HepG2 (cell line): ENCODE measurements around the gene ARHGEF37. TPM values are rescaled to one million over a fixed set of nuclear protein-coding genes. Genes with fewer than 3 reads are reported as not detected.

Source experiments
- ATAC-seq: fragments of 200-7000 bp; cut with Tn5 transposase; 3 replicates; pipeline ENCODE4 v1.9.1; 2020; ENCODE audit warnings: mild to moderate bottlenecking, moderate library complexity
- BruUV-seq: library from RNA; stranded (reverse); fragments of 400-500 nt; replicated peaks from 2 replicates; lab custom pipeline; 2021; lab: Mats Ljungman, UMichigan
- CTCF ChIA-PET: fragments of 300-600 bp; formaldehyde crosslinking; extraction: SDS; loops from one replicate; lab custom pipeline; 2021; ENCODE audit warnings: low total read pairs, inconsistent platforms, low intra/inter-chr PET ratio; lab: Yijun Ruan, JAX
- POLR2A ChIA-PET: fragments of 350-600 bp; sonication (Branson Sonifier 250); formaldehyde crosslinking; loops from one replicate; lab custom pipeline; 2020; ENCODE audit warnings: antibody characterized with exemption, inconsistent platforms; lab: Yijun Ruan, JAX
- DNase-seq: peaks from one replicate; pipeline ENCODE4 v3.0.0-alpha.2; 2015; ENCODE audit warnings: low spot score
- FAIRE-seq: peaks from 3 replicates; lab custom pipeline; 2011; peaks lifted over from hg19 to GRCh38; lab: Jason Lieb, UNC
- H2AFZ ChIP-seq: one replicate; pipeline ENCODE4 v1.6.1; 2011; ENCODE audit warnings: low read length, inconsistent platforms
- H3K27ac ChIP-seq: fragments of 300-600 bp; 3 replicates; pipeline ENCODE4 v1.8.0; 2011; ENCODE audit warnings: mixed run types, mild to moderate bottlenecking, mixed read lengths, low read length, inconsistent platforms; ENCODE audit not compliant: insufficient read depth; ENCODE audit errors: extremely low read length
- H3K27me3 ChIP-seq, 2 experiments: fragments of 200-600 bp in 1 of 2; 2 replicates in 1 of 2; 3 replicates in 1 of 2; pipeline versions ENCODE4 v1.6.0 to v1.8.0; 2011; ENCODE audit warnings: low read length in 2 of 2, mild to moderate bottlenecking in 2 of 2, moderate library complexity in 2 of 2, inconsistent platforms in 1 of 2; ENCODE audit not compliant: insufficient read depth in 2 of 2, control insufficient read depth in 1 of 2
- H3K36me3 ChIP-seq, 2 experiments: fragments of 200-600 bp in 1 of 2; replicated peaks in 1 of 2; 2 replicates in 1 of 2; 3 replicates in 1 of 2; pipeline versions ENCODE4 v1.5.1 to v1.8.0; 2011; ENCODE audit warnings: low read length in 2 of 2, inconsistent platforms in 1 of 2; ENCODE audit not compliant: insufficient read depth in 2 of 2, control insufficient read depth in 1 of 2
- H3K4me1 ChIP-seq: 2 replicates; pipeline ENCODE4 v1.5.1; 2012; ENCODE audit warnings: low read length, inconsistent platforms; ENCODE audit not compliant: insufficient read depth
- H3K4me2 ChIP-seq: 2 replicates; pipeline ENCODE4 v1.6.0; 2011; ENCODE audit warnings: low read depth, low read length, inconsistent platforms
- H3K4me3 ChIP-seq, 3 experiments: fragments of 200-600 bp in 1 of 3; sonication (generic), shearing (Covaris generic) in 1 of 3; replicated peaks in 1 of 3; 2 replicates each; pipeline ENCODE4 v1.5.1; 2011 to 2016; ENCODE audit warnings: low read length in 3 of 3, inconsistent platforms in 2 of 3, low read depth in 2 of 3, mild to moderate bottlenecking in 2 of 3, control low read depth in 1 of 3, mixed read lengths in 1 of 3; ENCODE audit not compliant: insufficient read depth in 1 of 3
- H3K79me2 ChIP-seq: one replicate; pipeline ENCODE4 v1.6.1; 2011; ENCODE audit warnings: low read length, inconsistent platforms; ENCODE audit not compliant: insufficient read depth
- H3K9ac ChIP-seq: 2 replicates; pipeline ENCODE4 v1.6.0; 2011; ENCODE audit warnings: mild to moderate bottlenecking, low read depth, low read length, inconsistent platforms; ENCODE audit not compliant: insufficient read depth
- H3K9me3 ChIP-seq: 2 replicates; pipeline ENCODE4 v1.5.1; 2012; ENCODE audit warnings: mild to moderate bottlenecking, low read length
- H4K20me1 ChIP-seq: 2 replicates; pipeline ENCODE4 v1.6.0; 2011; ENCODE audit warnings: inconsistent platforms, mild to moderate bottlenecking, low read length, moderate library complexity; ENCODE audit not compliant: insufficient read depth
- BHLHE40 ChIP-seq: IDR thresholded peaks from 2 replicates; pipeline ENCODE4 v1.6.1; 2011; ENCODE audit warnings: low read length, improper control_type of control experiment
- FOXO1 ChIP-seq: sonication (generic); formaldehyde crosslinking; IDR thresholded peaks from 2 replicates; pipeline ENCODE4 v1.4.0; 2020; ENCODE audit warnings: missing genetic modification reagents
- HIC2 ChIP-seq: sonication (generic); formaldehyde crosslinking; IDR thresholded peaks from 2 replicates; pipeline ENCODE4 v1.9.0; 2022; ENCODE audit warnings: low read depth, missing genetic modification reagents
- HMG20B ChIP-seq: conservative IDR thresholded peaks from 2 replicates; pipeline ENCODE4 v1.6.1; 2016; ENCODE audit warnings: missing genetic modification reagents, missing compliant biosample characterization
- MAFF ChIP-seq: IDR thresholded peaks from 2 replicates; pipeline ENCODE4 v1.6.1; 2011; ENCODE audit warnings: low read depth, low read length, improper control_type of control experiment
- MAFK ChIP-seq, 2 experiments: IDR thresholded peaks in 1 of 2; conservative IDR thresholded peaks in 1 of 2; 2 replicates each; pipeline ENCODE4 v1.6.1; 2011; ENCODE audit warnings: improper control_type of control experiment in 2 of 2, low read length in 2 of 2
- SKI ChIP-seq: fragments of 450-650 bp; IDR thresholded peaks from one replicate; pipeline ENCODE4 v1.6.1; 2018; ENCODE audit warnings: mild to moderate bottlenecking; ENCODE audit not compliant: partially characterized antibody
- SSRP1 ChIP-seq: IDR thresholded peaks from 2 replicates; pipeline ENCODE4 v1.6.1; 2016; ENCODE audit warnings: control low read depth
- TEF ChIP-seq: sonication (generic); formaldehyde crosslinking; IDR thresholded peaks from 2 replicates; pipeline ENCODE4 v1.5.0; 2020; ENCODE audit warnings: missing genetic modification reagents
- ZBTB34 ChIP-seq: sonication (generic); formaldehyde crosslinking; IDR thresholded peaks from 2 replicates; pipeline ENCODE4 v1.8.0; 2022; ENCODE audit warnings: mild to moderate bottlenecking, missing genetic modification reagents
- ZNF256 ChIP-seq: sonication (generic); formaldehyde crosslinking; conservative IDR thresholded peaks from 2 replicates; pipeline ENCODE4 v1.4.0; 2020; ENCODE audit warnings: missing genetic modification reagents
- ZNF282 ChIP-seq: fragments of 450-650 bp; IDR thresholded peaks from 2 replicates; pipeline ENCODE4 v1.6.1; 2018; ENCODE audit not compliant: partially characterized antibody
- ZNF451 ChIP-seq: sonication (generic); formaldehyde crosslinking; IDR thresholded peaks from 2 replicates; pipeline ENCODE4 v1.5.0; 2020; ENCODE audit warnings: mild to moderate bottlenecking, missing genetic modification reagents
- WGBS: methylation state at CpG from one replicate; pipeline ENCODE4 v1.1.6; 2017; ENCODE audit warnings: low lambda C conversion rate; 5-methylcytosine and 5-hydroxymethylcytosine counted together
- in situ Hi-C: cut with HindIII; loops from 2 replicates; pipeline ENCODE4 v1.10.0; 2017; ENCODE audit warnings: low pct_unique_long_range_greater_than_20kb; ENCODE audit not compliant: extremely low pct_ligation_motif_present
- intact Hi-C: fragments of 100-400 bp; cut with micrococcal nuclease; formaldehyde crosslinking; loops from one replicate; pipeline ENCODE4 v1.10.0; 2022; ENCODE audit not compliant: unreplicated experiment
- polyA plus RNA-seq, 8 experiments: library from polyadenylated mRNA; depleted of rRNA in 3 of 8; stranded (reverse) in 7 of 8; unstranded in 1 of 8; fragments of >200 nt; fragmentation: Illumina TruSeq in 4 of 8; extraction: Trizol in 4 of 8; gene quantifications; 2 replicates each; pipeline versions ENCODE4 v1.2.1 to v1.2.3, GENCODE V29; 2011 to 2016; ENCODE audit warnings: low read depth in 4 of 8, missing spikeins in 1 of 8, mixed read lengths in 1 of 8; ENCODE audit not compliant: insufficient read depth in 1 of 8
- total RNA-seq, 5 experiments: library from RNA; depleted of rRNA; stranded (reverse); fragments of >200 nt; fragmentation: Illumina TruSeq; extraction: Trizol; gene quantifications; 2 replicates each; pipeline ENCODE4 v1.2.3, GENCODE V29; 2016; ENCODE audit warnings: low read depth in 1 of 5

Gene ARHGEF37
- total and polyA plus RNA-seq, 2 of the 13 experiments (the other 11 are each of a cell fraction or from before 2014, with no cell fraction given) = 0.18 to 0.27 TPM

- H3K9me3 ChIP-seq = peaks cover 8% of the 10 kb centered on the region
- WGBS = 18% methylated on average over 4 of the region's 4 CpGs
- no peak overlapping the region for H3K4me2 ChIP-seq
- no peaks in the 10 kb centered on the region for H3K79me2 ChIP-seq
- H3K4me3 ChIP-seq = no peak overlapping the region
- DNase-seq = no peak
- H3K27ac ChIP-seq = no peak overlapping the region
- H3K9ac ChIP-seq = no peak overlapping the region
- FAIRE-seq = no peak
- no peak overlapping the region for H2AFZ ChIP-seq
- TF ChIP-seq FOXO1 (CRISPR knock-in tag) (no peak), MAFK (conservative IDR thresholded peaks at IDR 0.05 in 1 of 2, IDR thresholded peaks at IDR 0.05 in 1 of 2; ENCODE audit: low read length in 2 of 2) (peak in 1 of 2 experiments; percentile 42; a peak in 3 of 4 replicates), ZNF256 (CRISPR knock-in tag) (no peak), ZNF282 (no peak), BHLHE40 (no peak), MAFF (0 out of 2 replicates have a peak, but pooled peaks have one; percentile 14), HMG20B (no peak)
- no peaks in the 10 kb centered on the region for H3K4me1 ChIP-seq
- no peak for ATAC-seq
- ChIA-PET POLR2A (no interaction called here), CTCF (no interaction called here)
- no peaks in the 10 kb centered on the region for H3K27me3 ChIP-seq
- H3K36me3 ChIP-seq = no peaks in the 10 kb centered on the region
- intact Hi-C loops (loop anchor here (5.0 kb wide), 1 partner anchor 101 kb away; no protein-coding TSS in a partner anchor), in situ Hi-C loops (no loop called here)
- no TSS peak for BruUV-seq
- no peaks in the 10 kb centered on the region for H4K20me1 ChIP-seq
Observed at GRCh38 chr5:149666212-149666852, 85.0 kb downstream of the ARHGEF37 start.

- no peak overlapping the region for H2AFZ ChIP-seq
- no peaks in the 10 kb centered on the region for H3K27me3 ChIP-seq
- peak; percentile 57; the same call in 2 of the 3 replicates for ATAC-seq
- peaks cover 8% of the 10 kb centered on the region for H3K9me3 ChIP-seq
- H3K27ac ChIP-seq = no peak overlapping the region
- H3K36me3 ChIP-seq = no peaks in the 10 kb centered on the region
- H4K20me1 ChIP-seq = no peaks in the 10 kb centered on the region
- DNase-seq = peak; percentile 25
- ChIA-PET POLR2A (no interaction called here), CTCF (interaction anchor here (1.2 to 1.5 kb wide), 4 partner anchors 31 to 161 kb away, joined by 3 to 17 read pairs (median 5); no protein-coding TSS in a partner anchor)
- no peaks in the 10 kb centered on the region for H3K79me2 ChIP-seq
- in situ Hi-C loops = no loop called here
- 2% methylated on average over 7 of the region's 7 CpGs for WGBS
- no peak overlapping the region for H3K4me3 ChIP-seq
- BruUV-seq = no TSS peak
- intact Hi-C loops = loop anchor here (1.0 to 5.0 kb wide), 2 partner anchors 100 to 161 kb away; no protein-coding TSS in a partner anchor
- H3K4me1 ChIP-seq = no peaks in the 10 kb centered on the region
- no peak overlapping the region for H3K9ac ChIP-seq
- H3K4me2 ChIP-seq = no peak overlapping the region
- peak; percentile 73 for FAIRE-seq
- TF ChIP-seq SSRP1 (CRISPR knock-in tag) (no peak), ZNF451 (CRISPR knock-in tag) (no peak), ZBTB34 (CRISPR knock-in tag) (no peak), TEF (CRISPR knock-in tag) (no peak), HIC2 (CRISPR knock-in tag) (no peak), SKI (no peak)
Observed at GRCh38 chr5:149667084-149667828, 86.0 kb downstream of the ARHGEF37 start.
